K562 (cell line): Measurements from ENCODE around the gene MINDY4. TPM values are rescaled to one million over a fixed set of nuclear protein-coding genes. Genes with fewer than 3 reads are reported as not detected.

Experiments used
- ATAC-seq: fragments of 200-7000 bp; cut with Tn5 transposase; 3 replicates; pipeline ENCODE4 v1.9.1; 2020; ENCODE audit warnings: moderate library complexity
- BruUV-seq: library from RNA; stranded (reverse); fragments of 400-500 nt; replicated peaks from 2 replicates; lab custom pipeline; 2021; lab: Mats Ljungman, UMichigan
- CTCF ChIA-PET: fragments of 300-600 bp; formaldehyde crosslinking; extraction: SDS; loops from one replicate; lab custom pipeline; 2021; ENCODE audit warnings: low intra/inter-chr PET ratio; lab: Yijun Ruan, JAX
- POLR2A ChIA-PET: fragments of 300-600, 350-650 bp; sonication (Branson Sonifier 250); formaldehyde crosslinking; extraction: SDS; loops from one replicate; lab custom pipeline; 2021; ENCODE audit warnings: antibody characterized with exemption, inconsistent platforms; lab: Yijun Ruan, JAX
- DNase-seq, 4 experiments: peaks; one replicate each; pipeline versions ENCODE4 v3.0.0 to v3.0.0-alpha.2; 2011 to 2018; ENCODE audit warnings: low spot score in 3 of 4, mixed read lengths in 3 of 4; ENCODE audit errors: extremely low read depth in 1 of 4
- FAIRE-seq: peaks from 2 replicates; lab custom pipeline; 2011; peaks lifted over from hg19 to GRCh38; lab: Jason Lieb, UNC
- H2AFZ ChIP-seq: 2 replicates; pipeline ENCODE4 v1.6.0; 2011; ENCODE audit warnings: low read depth, low read length, control low read depth, inconsistent platforms
- H3K27ac ChIP-seq: fragments of 200-600 bp; 3 replicates; pipeline ENCODE4 v1.8.0; 2011; ENCODE audit warnings: low read depth, mild to moderate bottlenecking, control low read depth, inconsistent platforms, low read length, moderate library complexity, mixed read lengths; ENCODE audit errors: extremely low read depth
- H3K27me3 ChIP-seq, 2 experiments: fragments of 300-600 bp in 1 of 2; 2 replicates in 1 of 2; 3 replicates in 1 of 2; pipeline versions ENCODE4 v1.6.0 to v1.8.0; 2011; ENCODE audit warnings: inconsistent platforms in 2 of 2, low read length in 2 of 2, mild to moderate bottlenecking in 1 of 2, mixed read lengths in 1 of 2, moderate library complexity in 1 of 2; ENCODE audit not compliant: control insufficient read depth in 2 of 2, insufficient read depth in 2 of 2
- H3K36me3 ChIP-seq: fragments of 300-600 bp; 3 replicates; pipeline ENCODE4 v1.8.0; 2011; ENCODE audit warnings: mild to moderate bottlenecking, low read length, inconsistent platforms; ENCODE audit not compliant: control insufficient read depth, insufficient read depth
- H3K4me1 ChIP-seq, 2 experiments: fragments of 200-600 bp in 1 of 2; replicated peaks in 1 of 2; 2 replicates in 1 of 2; 3 replicates in 1 of 2; pipeline versions ENCODE4 v1.5.1 to v1.8.0; 2011; ENCODE audit warnings: inconsistent platforms in 2 of 2, low read length in 2 of 2, mild to moderate bottlenecking in 1 of 2, mixed read lengths in 1 of 2, moderate library complexity in 1 of 2; ENCODE audit not compliant: control insufficient read depth in 2 of 2, insufficient read depth in 2 of 2
- H3K4me2 ChIP-seq: 2 replicates; pipeline ENCODE4 v1.6.1; 2011; ENCODE audit warnings: low read length, control low read depth, inconsistent platforms, mixed read lengths; ENCODE audit not compliant: insufficient read depth
- H3K4me3 ChIP-seq: fragments of 200-600 bp; sonication (generic), shearing (Covaris generic); 2 replicates; pipeline ENCODE4 v1.5.1; 2016; ENCODE audit warnings: control low read depth, inconsistent platforms
- H3K79me2 ChIP-seq: fragments of 200-600 bp; 3 replicates; pipeline ENCODE4 v1.8.0; 2011; ENCODE audit warnings: low read length, inconsistent platforms; ENCODE audit not compliant: control insufficient read depth, insufficient read depth
- H3K9ac ChIP-seq, 2 experiments: 2 replicates each; pipeline versions ENCODE4 v1.6.0 to v1.6.1; 2011; ENCODE audit warnings: low read depth in 2 of 2, low read length in 2 of 2, control low read depth in 1 of 2, inconsistent platforms in 1 of 2, mild to moderate bottlenecking in 1 of 2, mixed read lengths in 1 of 2; ENCODE audit not compliant: insufficient read depth in 1 of 2
- H3K9me1 ChIP-seq: one replicate; pipeline ENCODE4 v1.6.0; 2011; ENCODE audit warnings: inconsistent platforms, mild to moderate bottlenecking, low read length, moderate library complexity; ENCODE audit not compliant: control insufficient read depth, insufficient read depth
- H3K9me3 ChIP-seq: replicated peaks from 2 replicates; pipeline ENCODE4 v1.5.1; 2011; ENCODE audit warnings: low read depth, low read length, inconsistent platforms; ENCODE audit not compliant: control insufficient read depth, insufficient read depth
- H4K20me1 ChIP-seq: replicated peaks from 2 replicates; pipeline ENCODE4 v1.6.1; 2011; ENCODE audit warnings: low read length, inconsistent platforms, mixed read lengths; ENCODE audit not compliant: control insufficient read depth, insufficient read depth
- DIDO1 ChIP-seq: fragments of 450-650 bp; IDR thresholded peaks from 2 replicates; pipeline ENCODE4 v1.6.1; 2016; ENCODE audit warnings: low read depth, missing biosample characterization, missing genetic modification characterization
- HNRNPL ChIP-seq: fragments of 200-400 bp; formaldehyde crosslinking; IDR thresholded peaks from 2 replicates; pipeline ENCODE4 v1.6.1; 2017; ENCODE audit warnings: low read depth, mild to moderate bottlenecking, low read length
- PHB ChIP-seq: fragments of 250-450 bp; sonication (Bioruptor Pico); IDR thresholded peaks from 2 replicates; pipeline ENCODE4 v1.5.0; 2021
- RBFOX2 ChIP-seq: fragments of 200-400 bp; formaldehyde crosslinking; IDR thresholded peaks from 2 replicates; pipeline ENCODE4 v1.6.1; 2017; ENCODE audit warnings: low read depth, mild to moderate bottlenecking, low read length, moderate library complexity
- ZNF584 ChIP-seq: fragments of 200-800 bp; sonication (Bioruptor generic); IDR thresholded peaks from 2 replicates; pipeline ENCODE4 v1.6.1; 2016; ENCODE audit warnings: low read depth, mild to moderate bottlenecking, missing genetic modification characterization, missing compliant biosample characterization
- WGBS: fragments of 100-300 bp; shearing (Covaris generic); methylation state at CpG from one replicate; pipeline ENCODE4 v1.1.6; 2016; ENCODE audit warnings: low coverage, mixed read lengths; ENCODE audit not compliant: insufficient coverage; ENCODE audit errors: missing lambda C conversion rate; 5-methylcytosine and 5-hydroxymethylcytosine counted together
- in situ Hi-C: fragments of 300-500 bp; cut with MboI; formaldehyde crosslinking; loops from 4 replicates; pipeline ENCODE4 v1.15.0; 2018; ENCODE audit warnings: inconsistent platforms, mixed read lengths
- intact Hi-C: fragments of 100-400 bp; cut with micrococcal nuclease; formaldehyde crosslinking; loops from 2 replicates; pipeline ENCODE4 v1.14.2; 2022
- polyA plus RNA-seq, 8 experiments: library from polyadenylated mRNA; depleted of rRNA in 4 of 8; stranded (reverse) in 5 of 8; unstranded in 3 of 8; fragments of >200 nt; fragmentation: Nextera tagmentation in 2 of 8; fragmentation: Illumina TruSeq in 1 of 8; extraction: Ambion mirVana in 2 of 8; extraction: Trizol in 1 of 8; gene quantifications; 2 replicates each; pipeline versions ENCODE4 v1.2.1 to v1.2.3, GENCODE V29; 2011 to 2014; ENCODE audit warnings: inconsistent platforms in 1 of 8, missing spikeins in 1 of 8
- total RNA-seq, 7 experiments: library from RNA; depleted of rRNA in 6 of 7; stranded (reverse); fragments of >200 nt in 6 of 7; fragmentation: Illumina TruSeq in 2 of 7; extraction: Trizol in 2 of 7; gene quantifications; 2 replicates each; pipeline versions ENCODE4 v1.2.1 to v1.2.3, GENCODE V29; 2011 to 2021; ENCODE audit warnings: low replicate concordance in 1 of 7
- TF ChIP-seq, protein P1 (sequence below): IDR thresholded peaks from 3 replicates; pipeline ENCODE4 v1.6.1; 2011; ENCODE audit warnings: borderline replicate concordance, mild to moderate bottlenecking; ENCODE audit not compliant: insufficient read length, insufficient read depth
- TF ChIP-seq, protein P2 (sequence below): sonication (generic); formaldehyde crosslinking; IDR thresholded peaks from 2 replicates; pipeline ENCODE4 v1.8.0; 2022; ENCODE audit warnings: mild to moderate bottlenecking, low read depth, missing genetic modification reagents

Gene MINDY4
- total and polyA plus RNA-seq, 9 of the 15 experiments (the other 6 are each of a cell fraction or from before 2014, with no cell fraction given): 2.1 to 16.7 (median 11.0) TPM

DNA sequence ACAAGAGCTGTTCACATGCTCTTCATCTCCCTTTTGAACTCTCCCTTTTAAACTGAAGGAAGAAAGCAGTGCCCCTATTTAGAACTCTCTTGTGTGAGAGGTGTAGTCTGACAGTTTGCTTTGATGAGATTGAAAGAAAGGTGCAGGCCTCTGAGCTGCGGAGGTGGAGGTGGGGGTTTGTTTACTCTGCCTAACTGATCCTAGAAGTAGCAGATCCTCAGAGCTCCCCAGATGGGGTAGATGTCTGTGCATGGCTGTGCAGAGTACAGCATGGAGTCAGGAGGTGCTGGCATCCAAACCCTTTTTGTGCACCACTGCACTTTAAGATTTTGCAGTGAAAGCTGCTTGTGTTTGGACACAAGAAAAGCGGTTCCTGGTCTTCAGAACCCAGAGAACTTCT, 58.3 kb downstream of the MINDY4 start (continued):
- no peak for TF ChIP-seq ZNF584
- no peak for TF ChIP-seq HNRNPL
- TF ChIP-seq, protein P1, sequence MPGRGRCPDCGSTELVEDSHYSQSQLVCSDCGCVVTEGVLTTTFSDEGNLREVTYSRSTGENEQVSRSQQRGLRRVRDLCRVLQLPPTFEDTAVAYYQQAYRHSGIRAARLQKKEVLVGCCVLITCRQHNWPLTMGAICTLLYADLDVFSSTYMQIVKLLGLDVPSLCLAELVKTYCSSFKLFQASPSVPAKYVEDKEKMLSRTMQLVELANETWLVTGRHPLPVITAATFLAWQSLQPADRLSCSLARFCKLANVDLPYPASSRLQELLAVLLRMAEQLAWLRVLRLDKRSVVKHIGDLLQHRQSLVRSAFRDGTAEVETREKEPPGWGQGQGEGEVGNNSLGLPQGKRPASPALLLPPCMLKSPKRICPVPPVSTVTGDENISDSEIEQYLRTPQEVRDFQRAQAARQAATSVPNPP: no peak
- TF ChIP-seq, all 486 proteins: peak for 0

DNA sequence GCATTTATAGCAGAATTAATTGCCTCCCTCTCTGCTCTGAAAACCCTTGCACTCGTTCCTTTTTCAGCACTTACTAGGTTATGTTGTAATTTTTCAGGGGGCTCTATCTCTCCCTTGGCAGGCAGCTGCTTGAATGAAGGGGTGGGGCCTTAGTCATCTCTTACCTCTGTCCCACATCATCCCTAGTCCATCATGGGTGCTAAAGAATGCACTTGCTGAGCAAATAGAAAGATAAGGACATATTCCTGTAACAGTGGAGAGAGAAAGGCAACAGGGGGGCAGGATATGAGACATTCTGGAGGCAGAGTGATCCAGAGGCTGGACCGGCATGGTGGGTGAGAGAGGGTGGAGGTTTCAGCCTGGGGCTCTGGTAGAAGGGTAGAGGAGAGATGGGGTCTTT, 60.0 kb downstream of the MINDY4 start:
- Histone ChIP-seq H3K27me3 (no peaks in the 10 kb centered on the region), H3K79me2 (no peaks in the 10 kb centered on the region), H3K4me1 (no peaks in the 10 kb centered on the region), H3K4me3 (no peak overlapping the region)
- in situ Hi-C loops: no loop called here
- CTCF ChIA-PET: no interaction called here
- TF ChIP-seq PHB (no peak), RBFOX2 (no peak), DIDO1 (tag) (no peak)
- TF ChIP-seq, protein P2, sequence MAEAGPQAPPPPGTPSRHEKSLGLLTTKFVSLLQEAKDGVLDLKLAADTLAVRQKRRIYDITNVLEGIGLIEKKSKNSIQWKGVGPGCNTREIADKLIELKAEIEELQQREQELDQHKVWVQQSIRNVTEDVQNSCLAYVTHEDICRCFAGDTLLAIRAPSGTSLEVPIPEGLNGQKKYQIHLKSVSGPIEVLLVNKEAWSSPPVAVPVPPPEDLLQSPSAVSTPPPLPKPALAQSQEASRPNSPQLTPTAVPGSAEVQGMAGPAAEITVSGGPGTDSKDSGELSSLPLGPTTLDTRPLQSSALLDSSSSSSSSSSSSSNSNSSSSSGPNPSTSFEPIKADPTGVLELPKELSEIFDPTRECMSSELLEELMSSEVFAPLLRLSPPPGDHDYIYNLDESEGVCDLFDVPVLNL (CRISPR knock-in tag): no peak
- TF ChIP-seq, all 486 proteins: peak for 0
- 51% methylated on average over 2 of the region's 2 CpGs for WGBS
- H3K9me1 ChIP-seq: no peaks in the 10 kb centered on the region
- H3K36me3 ChIP-seq: peaks cover 10% of the 10 kb centered on the region; the same call in 2 of the 3 replicates
- H3K27ac ChIP-seq: no peak overlapping the region
- no peak overlapping the region for H3K4me2 ChIP-seq
- intact Hi-C loops: no loop called here
- H3K9me3 ChIP-seq: peaks cover 8% of the 10 kb centered on the region; the same call in 1 of the 2 replicates
- POLR2A ChIA-PET: no interaction called here
- FAIRE-seq: no peak
- no TSS peak for BruUV-seq
- ATAC-seq: no peak
- no peak overlapping the region for H2AFZ ChIP-seq
- H4K20me1 ChIP-seq: no peaks in the 10 kb centered on the region
- no peak overlapping the region for H3K9ac ChIP-seq
- no peak for DNase-seq
